GM12874 (cell line): ENCODE measurements around the gene TMEM107.

Experiments
- TF ChIP-seq, protein P1 (sequence below): IDR thresholded peaks from 2 replicates; pipeline ENCODE4 v1.5.1; 2011; ENCODE audit warnings: low read depth, mild to moderate bottlenecking, control low read depth, low read length, moderate library complexity; ENCODE audit not compliant: insufficient read depth

TMEM107 gene

DNA sequence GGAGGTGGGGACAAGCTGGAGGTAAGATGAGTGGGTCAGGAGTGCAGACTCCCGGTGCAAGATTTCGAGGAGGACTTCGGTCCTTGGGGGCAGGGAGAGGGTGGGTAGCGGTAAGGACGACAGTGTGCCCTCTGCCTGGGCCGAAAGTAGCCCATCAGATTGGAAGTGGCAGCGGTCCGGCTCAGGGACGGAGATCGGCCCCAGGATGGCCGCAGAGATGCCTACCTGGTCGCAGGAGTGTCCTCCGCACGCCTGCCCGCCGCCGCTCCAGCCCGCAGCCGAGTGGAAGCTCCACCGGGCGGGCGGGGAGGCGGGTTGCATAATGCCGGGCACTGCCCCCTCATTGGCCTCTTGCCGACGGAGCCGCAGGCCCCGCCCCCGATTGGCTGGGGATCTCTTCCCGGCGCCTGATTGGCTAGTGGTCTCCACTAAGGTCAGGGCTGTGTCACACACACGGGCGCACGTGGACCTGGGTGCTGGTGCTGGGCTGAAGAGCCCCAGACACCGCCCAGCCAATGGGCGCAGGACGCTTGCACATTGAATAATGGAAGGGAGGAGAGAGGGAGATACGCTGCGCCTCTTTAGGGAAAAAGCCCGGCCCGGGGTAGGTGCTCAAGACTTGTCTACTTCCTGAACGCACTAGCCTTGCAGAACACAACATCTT lies 23.9 kb downstream of the TMEM107 start, which contains the start of gene PER1:
Gene PER1, minus strand, starts transcription at position 293 of the 664 bp plus-strand sequence. CDS start 1,698 bp downstream, outside the sequence.
- TF ChIP-seq, protein P1, sequence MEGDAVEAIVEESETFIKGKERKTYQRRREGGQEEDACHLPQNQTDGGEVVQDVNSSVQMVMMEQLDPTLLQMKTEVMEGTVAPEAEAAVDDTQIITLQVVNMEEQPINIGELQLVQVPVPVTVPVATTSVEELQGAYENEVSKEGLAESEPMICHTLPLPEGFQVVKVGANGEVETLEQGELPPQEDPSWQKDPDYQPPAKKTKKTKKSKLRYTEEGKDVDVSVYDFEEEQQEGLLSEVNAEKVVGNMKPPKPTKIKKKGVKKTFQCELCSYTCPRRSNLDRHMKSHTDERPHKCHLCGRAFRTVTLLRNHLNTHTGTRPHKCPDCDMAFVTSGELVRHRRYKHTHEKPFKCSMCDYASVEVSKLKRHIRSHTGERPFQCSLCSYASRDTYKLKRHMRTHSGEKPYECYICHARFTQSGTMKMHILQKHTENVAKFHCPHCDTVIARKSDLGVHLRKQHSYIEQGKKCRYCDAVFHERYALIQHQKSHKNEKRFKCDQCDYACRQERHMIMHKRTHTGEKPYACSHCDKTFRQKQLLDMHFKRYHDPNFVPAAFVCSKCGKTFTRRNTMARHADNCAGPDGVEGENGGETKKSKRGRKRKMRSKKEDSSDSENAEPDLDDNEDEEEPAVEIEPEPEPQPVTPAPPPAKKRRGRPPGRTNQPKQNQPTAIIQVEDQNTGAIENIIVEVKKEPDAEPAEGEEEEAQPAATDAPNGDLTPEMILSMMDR, result no peak

DNA sequence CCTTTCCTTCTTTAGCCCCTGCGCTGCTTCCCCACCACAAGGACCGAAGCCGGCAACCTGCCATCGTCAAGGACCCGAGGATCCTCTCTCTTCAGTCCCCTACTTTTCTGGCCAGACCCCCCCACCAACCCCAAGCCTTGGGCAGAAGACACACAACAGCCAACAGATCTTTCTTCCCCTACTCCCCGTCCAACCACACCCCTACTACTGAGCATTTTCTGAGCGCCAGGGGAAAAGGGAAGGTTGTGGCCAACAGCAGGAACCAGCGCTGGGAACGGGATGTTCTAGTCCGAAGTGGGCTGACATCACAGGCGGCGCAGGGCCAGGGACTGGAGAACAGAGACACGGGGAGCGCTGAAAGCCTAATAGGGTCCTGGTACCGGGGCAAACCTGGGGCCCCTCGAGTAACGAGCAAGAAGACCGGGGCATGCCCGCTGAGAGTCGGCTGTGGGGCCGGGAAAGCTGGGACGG lies 24.5 kb downstream of the TMEM107 start:
- TF ChIP-seq, protein P1, result no peak

DNA sequence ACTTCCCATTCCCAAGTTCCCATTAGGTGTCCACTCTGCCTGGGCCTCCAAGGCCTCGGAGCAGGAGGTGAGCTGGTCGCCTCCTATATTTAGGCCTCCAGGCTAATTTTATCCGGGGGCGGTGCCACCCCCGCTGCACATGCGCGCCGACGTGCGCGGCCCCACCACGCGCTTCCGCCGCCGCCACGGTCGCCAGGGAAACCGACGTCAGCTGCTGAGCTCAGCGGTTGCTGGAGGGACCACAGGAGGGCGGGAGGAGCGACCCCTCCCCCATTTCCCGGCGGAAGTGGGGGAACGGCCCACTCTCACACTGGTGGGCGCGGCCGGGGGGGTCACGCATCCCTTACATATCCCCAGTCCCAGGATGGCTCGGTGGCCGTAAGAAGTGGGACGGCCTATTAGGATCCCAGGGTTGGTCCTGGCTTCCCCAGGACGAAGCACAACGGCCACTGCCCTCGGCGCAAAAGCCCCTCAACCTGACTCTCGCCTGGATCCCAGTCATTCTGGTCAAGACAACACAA lies 25.0 kb downstream of the TMEM107 start:
- TF ChIP-seq, protein P1, result no peak

DNA sequence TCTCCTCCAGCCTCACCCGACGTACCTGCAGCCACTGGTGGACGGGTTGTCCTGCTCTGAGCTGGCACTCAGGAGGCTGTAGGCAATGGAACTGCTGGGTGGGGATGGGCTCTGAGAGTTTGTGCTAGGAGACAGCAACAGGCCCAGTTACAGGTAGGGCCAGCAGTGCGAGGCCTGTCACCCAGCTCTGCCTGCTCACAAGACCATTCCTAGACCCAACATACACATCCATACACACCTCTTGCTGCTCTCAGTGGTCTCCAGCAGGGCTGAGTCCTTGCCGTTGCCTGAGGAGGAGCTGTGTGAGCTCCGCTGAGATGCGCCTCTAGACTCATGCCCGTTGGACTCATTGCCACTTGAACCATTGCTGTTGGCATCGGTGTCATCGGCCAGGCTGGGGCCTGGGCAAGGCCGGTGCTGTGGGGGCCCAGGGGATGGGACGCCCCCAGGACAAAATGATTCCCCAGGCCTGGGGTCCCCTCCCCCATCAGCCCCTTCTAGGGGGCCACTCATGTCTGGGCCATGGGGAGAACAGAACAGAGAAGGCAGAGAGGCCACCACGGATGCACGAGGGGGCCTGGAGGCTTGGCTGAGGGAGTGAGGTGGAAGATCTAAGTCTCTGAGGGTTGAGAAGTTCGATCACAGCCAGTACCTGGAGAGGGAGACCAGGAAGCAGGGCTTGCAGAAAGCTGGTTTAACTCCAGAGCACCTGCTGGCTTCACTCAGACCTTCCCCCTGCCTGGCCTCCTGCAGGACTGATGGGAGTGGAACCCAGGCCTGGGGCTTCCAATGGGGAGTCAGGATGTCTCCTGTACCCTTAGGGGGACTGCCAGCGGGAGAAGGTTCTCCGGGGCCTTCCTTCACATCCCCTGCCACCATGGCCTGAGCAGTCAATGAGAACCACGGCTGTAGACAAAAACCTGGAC lies 25.7 kb downstream of the TMEM107 start:
- TF ChIP-seq, protein P1, result no peak

DNA sequence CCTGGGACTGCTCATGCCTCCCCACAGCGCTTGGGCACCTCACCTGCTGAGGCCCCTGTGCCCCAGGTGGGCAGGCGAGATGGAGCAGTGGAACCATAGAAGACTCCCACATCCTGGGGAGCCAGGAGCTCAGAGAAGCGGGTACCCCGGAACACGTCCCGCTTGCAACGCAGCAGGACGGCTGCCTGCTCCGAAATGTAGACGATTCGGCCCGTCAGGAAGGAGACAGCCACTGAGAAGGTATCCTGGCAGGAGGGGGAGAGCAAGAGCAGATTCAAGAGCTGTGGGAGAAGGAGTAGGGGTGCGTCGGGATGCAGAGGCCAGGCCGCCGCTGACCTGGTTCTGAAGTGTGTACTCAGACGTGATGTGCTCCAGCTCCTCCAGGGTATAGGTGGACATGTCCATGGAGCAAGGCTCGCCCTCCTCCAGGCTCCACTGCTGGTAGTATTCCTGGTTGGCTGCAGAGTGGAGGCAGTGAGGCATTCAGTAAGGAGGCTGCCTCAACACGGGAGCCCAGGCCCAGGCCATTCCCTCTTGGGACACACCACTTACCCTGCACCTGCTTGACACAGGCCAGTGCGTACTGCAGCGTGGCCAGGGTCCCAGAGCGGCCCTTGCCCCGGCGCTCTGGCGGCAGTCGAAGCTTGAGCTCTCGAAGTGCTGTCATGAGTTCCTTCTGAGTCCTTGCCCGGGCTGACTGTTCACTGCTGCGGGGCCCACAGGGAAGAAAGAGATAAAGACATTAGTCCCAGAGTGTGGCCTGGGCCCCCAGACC lies 26.6 kb downstream of the TMEM107 start:
- TF ChIP-seq, protein P1, result no peak

DNA sequence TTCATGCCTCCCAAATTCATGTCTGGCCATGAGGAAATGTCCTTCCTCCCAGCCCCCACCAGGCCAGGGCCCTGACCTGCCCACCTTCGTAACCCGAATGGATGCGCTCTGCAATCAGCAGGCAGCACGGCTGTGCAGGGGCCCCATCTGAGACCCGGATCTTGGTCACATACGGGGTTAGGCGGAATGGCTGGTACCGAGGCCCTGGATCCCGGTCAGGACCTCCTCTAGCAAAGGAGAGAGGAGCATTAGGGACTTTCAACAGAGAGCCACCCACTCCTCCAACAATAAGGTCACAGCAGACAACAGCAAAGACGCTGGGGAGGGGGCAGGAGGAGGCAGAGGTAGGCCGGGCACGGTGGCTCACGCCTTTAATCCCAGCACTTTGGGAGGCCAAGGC lies 27.6 kb downstream of the TMEM107 start:
- TF ChIP-seq, protein P1, result no peak
